Measurements from ENCODE around the gene LECT2.

Gene LECT2

DNA sequence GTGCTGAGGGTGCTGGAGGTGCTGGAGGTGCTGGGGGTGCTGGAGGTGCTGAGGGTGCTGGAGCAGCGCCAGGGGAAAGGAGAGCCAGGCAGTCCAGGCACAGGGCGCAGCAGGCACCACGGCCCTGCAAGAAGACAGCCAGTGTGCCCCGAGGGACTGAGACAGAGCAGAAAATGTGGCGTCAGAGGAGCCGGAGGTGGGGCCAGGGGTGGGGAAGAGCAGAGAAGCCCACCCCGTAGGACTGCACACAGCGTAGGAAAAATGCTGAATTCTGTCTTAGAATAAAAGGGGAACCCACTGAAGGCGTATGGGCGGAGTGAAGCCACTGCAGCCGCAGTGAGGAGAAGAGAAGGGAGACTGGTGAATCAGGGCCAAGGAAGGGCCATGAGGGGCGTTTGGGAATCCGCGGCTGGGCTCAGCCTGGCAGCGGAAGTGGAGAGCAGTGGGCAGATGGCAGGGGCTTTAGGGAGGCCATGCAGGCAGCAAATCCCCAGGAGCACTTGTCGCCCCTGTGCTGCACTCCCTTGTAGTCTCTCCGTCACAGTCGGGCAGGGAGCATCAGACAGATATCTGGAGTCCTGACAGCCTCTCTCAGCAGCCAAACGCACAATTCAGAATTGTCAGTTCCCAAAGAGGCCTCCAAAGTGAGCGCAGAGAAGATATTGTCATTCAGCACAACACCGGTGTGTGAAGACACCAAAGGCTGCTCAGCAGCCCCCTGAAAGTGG lies 35.9 kb upstream of the LECT2 start:
- no peak overlapping the region for H3K4me3 ChIP-seq (replicated peaks; ENCODE audit: insufficient read depth, low read length)
- no peak for DNase-seq (ENCODE audit: low read depth in 1 of 2, low spot score in 1 of 2)
- TF ChIP-seq, protein P1, sequence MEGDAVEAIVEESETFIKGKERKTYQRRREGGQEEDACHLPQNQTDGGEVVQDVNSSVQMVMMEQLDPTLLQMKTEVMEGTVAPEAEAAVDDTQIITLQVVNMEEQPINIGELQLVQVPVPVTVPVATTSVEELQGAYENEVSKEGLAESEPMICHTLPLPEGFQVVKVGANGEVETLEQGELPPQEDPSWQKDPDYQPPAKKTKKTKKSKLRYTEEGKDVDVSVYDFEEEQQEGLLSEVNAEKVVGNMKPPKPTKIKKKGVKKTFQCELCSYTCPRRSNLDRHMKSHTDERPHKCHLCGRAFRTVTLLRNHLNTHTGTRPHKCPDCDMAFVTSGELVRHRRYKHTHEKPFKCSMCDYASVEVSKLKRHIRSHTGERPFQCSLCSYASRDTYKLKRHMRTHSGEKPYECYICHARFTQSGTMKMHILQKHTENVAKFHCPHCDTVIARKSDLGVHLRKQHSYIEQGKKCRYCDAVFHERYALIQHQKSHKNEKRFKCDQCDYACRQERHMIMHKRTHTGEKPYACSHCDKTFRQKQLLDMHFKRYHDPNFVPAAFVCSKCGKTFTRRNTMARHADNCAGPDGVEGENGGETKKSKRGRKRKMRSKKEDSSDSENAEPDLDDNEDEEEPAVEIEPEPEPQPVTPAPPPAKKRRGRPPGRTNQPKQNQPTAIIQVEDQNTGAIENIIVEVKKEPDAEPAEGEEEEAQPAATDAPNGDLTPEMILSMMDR (IDR thresholded peaks at IDR 0.05; ENCODE audit: insufficient read depth, low read length) = no peak
- TF ChIP-seq GABPA (IDR thresholded peaks at IDR 0.05; ENCODE audit: low read depth) (no peak), SPI1 (IDR thresholded peaks at IDR 0.05; ENCODE audit: borderline replicate concordance, low read depth) (0 out of 2 replicates have a peak, but pooled peaks have one; percentile 41)
- TF ChIP-seq, protein P2, sequence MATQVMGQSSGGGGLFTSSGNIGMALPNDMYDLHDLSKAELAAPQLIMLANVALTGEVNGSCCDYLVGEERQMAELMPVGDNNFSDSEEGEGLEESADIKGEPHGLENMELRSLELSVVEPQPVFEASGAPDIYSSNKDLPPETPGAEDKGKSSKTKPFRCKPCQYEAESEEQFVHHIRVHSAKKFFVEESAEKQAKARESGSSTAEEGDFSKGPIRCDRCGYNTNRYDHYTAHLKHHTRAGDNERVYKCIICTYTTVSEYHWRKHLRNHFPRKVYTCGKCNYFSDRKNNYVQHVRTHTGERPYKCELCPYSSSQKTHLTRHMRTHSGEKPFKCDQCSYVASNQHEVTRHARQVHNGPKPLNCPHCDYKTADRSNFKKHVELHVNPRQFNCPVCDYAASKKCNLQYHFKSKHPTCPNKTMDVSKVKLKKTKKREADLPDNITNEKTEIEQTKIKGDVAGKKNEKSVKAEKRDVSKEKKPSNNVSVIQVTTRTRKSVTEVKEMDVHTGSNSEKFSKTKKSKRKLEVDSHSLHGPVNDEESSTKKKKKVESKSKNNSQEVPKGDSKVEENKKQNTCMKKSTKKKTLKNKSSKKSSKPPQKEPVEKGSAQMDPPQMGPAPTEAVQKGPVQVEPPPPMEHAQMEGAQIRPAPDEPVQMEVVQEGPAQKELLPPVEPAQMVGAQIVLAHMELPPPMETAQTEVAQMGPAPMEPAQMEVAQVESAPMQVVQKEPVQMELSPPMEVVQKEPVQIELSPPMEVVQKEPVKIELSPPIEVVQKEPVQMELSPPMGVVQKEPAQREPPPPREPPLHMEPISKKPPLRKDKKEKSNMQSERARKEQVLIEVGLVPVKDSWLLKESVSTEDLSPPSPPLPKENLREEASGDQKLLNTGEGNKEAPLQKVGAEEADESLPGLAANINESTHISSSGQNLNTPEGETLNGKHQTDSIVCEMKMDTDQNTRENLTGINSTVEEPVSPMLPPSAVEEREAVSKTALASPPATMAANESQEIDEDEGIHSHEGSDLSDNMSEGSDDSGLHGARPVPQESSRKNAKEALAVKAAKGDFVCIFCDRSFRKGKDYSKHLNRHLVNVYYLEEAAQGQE (IDR thresholded peaks at IDR 0.05; ENCODE audit: insufficient replicate concordance, low read depth) = no peak
- H3K27me3 ChIP-seq (ENCODE audit: insufficient read depth, poor library complexity, severe bottlenecking) = no peaks in the 10 kb centered on the region
- H3K27ac ChIP-seq (replicated peaks) = no peak overlapping the region

DNA sequence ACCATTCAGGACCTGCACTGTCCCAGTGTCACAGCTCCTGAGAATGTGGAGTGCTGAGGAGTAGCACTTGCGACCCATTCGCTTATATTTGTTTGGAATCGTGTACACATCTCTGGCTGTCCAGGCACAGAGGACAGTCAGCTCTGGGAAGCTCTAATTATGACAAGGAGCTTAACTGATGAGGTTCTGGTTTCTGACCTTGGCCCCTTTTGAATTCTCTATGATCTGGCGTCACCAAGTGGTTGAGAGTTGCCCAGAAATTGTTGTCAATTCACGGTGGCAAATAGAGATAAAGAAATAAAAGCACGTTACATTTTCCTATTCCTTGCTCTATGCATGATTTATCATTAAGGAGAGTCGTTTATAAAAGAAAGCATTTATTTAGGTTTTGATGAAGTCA lies 34.9 kb upstream of the LECT2 start:
- Histone ChIP-seq H3K4me3 (replicated peaks; ENCODE audit: insufficient read depth, low read length) (no peak overlapping the region), H3K27ac (replicated peaks) (no peak overlapping the region), H3K27me3 (ENCODE audit: insufficient read depth, poor library complexity, severe bottlenecking) (no peaks in the 10 kb centered on the region)
- no peak for DNase-seq (ENCODE audit: low read depth in 1 of 2, low spot score in 1 of 2)
- TF ChIP-seq, protein P2 (IDR thresholded peaks at IDR 0.05; ENCODE audit: insufficient replicate concordance, low read depth) = no peak
- TF ChIP-seq, protein P1 (IDR thresholded peaks at IDR 0.05; ENCODE audit: insufficient read depth, low read length) = no peak
- TF ChIP-seq SPI1 (IDR thresholded peaks at IDR 0.05; ENCODE audit: borderline replicate concordance, low read depth) (no peak), POLR2AphosphoS5 (IDR thresholded peaks at IDR 0.05; ENCODE audit: low read depth) (no peak), GABPA (IDR thresholded peaks at IDR 0.05; ENCODE audit: low read depth) (no peak)

- no peak for TF ChIP-seq POLR2AphosphoS5 (IDR thresholded peaks at IDR 0.05; ENCODE audit: low read depth)
- no peak for DNase-seq (ENCODE audit: low read depth in 1 of 2, low spot score in 1 of 2)
- Histone ChIP-seq H3K27ac (replicated peaks) (no peak overlapping the region), H3K27me3 (ENCODE audit: insufficient read depth, poor library complexity, severe bottlenecking) (no peaks in the 10 kb centered on the region), H3K4me3 (replicated peaks; ENCODE audit: insufficient read depth, low read length) (no peak overlapping the region)
These were observed 33.8 kb upstream of the LECT2 start for GRCh38 chr5:135988546-135988945.

DNA sequence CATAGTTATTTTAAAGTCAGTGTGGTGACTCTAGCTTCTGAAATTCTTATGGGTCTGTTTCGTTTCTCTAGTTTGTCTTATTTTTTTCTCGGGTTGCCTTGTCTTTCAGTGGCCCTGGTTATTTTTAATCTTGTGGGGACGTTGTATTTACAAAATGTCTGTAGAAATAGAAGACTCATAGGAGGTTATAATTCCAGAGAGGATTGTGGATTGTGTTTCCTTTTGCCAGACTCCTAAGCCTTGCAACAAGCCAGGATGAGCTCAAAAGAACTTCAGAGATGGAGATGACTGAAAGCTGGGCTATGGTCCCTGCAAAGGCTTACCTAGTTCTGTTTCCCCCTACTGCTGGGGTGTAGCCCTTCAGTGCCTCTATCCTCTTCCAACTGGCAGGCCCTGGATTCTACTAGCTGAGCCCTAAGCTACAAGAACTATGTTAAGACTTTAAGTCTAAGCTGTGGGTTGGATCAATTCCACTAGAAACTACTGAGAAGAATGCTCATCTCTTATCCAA lies 32.2 kb upstream of the LECT2 start:
- no peak for DNase-seq (ENCODE audit: low read depth in 1 of 2, low spot score in 1 of 2)
- no peaks in the 10 kb centered on the region for H3K27me3 ChIP-seq (ENCODE audit: insufficient read depth, poor library complexity, severe bottlenecking)
- no peak overlapping the region for H3K4me3 ChIP-seq (replicated peaks; ENCODE audit: insufficient read depth, low read length)
- TF ChIP-seq, protein P1 (IDR thresholded peaks at IDR 0.05; ENCODE audit: insufficient read depth, low read length) = no peak
- TF ChIP-seq POLR2AphosphoS5 (IDR thresholded peaks at IDR 0.05; ENCODE audit: low read depth) (no peak), SPI1 (IDR thresholded peaks at IDR 0.05; ENCODE audit: borderline replicate concordance, low read depth) (no peak), GABPA (IDR thresholded peaks at IDR 0.05; ENCODE audit: low read depth) (no peak)
- TF ChIP-seq, protein P2 (IDR thresholded peaks at IDR 0.05; ENCODE audit: insufficient replicate concordance, low read depth) = no peak
- no peak overlapping the region for H3K27ac ChIP-seq (replicated peaks)
